Activated CD8-positive, alpha-beta memory T cell treated with anti-CD3 and anti-CD28 coated beads, Interleukin-2, amount 50 U/mL, for 4 hours (primary cell): ENCODE results near the gene NMRK2.

Experiments
- DNase-seq: peaks from one replicate; pipeline ENCODE4 v3.0.0-alpha.2; 2020

The NMRK2 gene

GRCh38 chr19:3982701-3983541 lies 50.1 kb downstream of the NMRK2 start:
- no peak for DNase-seq

- DNase-seq: no peak
These were observed 50.7 kb downstream of the NMRK2 start for GRCh38 chr19:3983542-3983914.

GRCh38 chr19:3983936-3984583 lies 51.2 kb downstream of the NMRK2 start:
- DNase-seq: no peak

- DNase-seq: no peak
These were observed 51.7 kb downstream of the NMRK2 start for GRCh38 chr19:3984584-3984907.

- DNase-seq: peak; percentile 92
These were observed 52.2 kb downstream of the NMRK2 start, which contains the start of gene EEF2 for GRCh38 chr19:3984908-3985642. EEF2 (minus strand) TSS chr19:3985463; CDS start chr19:3985380, 83 bp downstream.

- no peak for DNase-seq
These were observed 52.9 kb downstream of the NMRK2 start for GRCh38 chr19:3985643-3986259.

- no peak for DNase-seq
These were observed 53.6 kb downstream of the NMRK2 start for GRCh38 chr19:3986260-3987041.

GRCh38 chr19:3987619-3988371 lies 54.9 kb downstream of the NMRK2 start:
- DNase-seq: peak; percentile 89

- DNase-seq: no peak
These were observed 57.9 kb downstream of the NMRK2 start for GRCh38 chr19:3990815-3991117.
